ENCODE data around the gene IL17RE. TPM values are rescaled to one million over a fixed set of nuclear protein-coding genes. Genes with fewer than 3 reads are reported as not detected.
"Not testable (repeated sequence)": the region's sequence is repeated elsewhere in the genome, so short reads cannot be mapped to it uniquely, and the experiment has no call there.

IL17RE gene
- total RNA-seq, 1 donor from 2014 or later: 21.5 TPM

GRCh38 chr3:9861626-9862130 is 41.0 kb upstream of the IL17RE start:
- no peak overlapping the region for H3K4me3 ChIP-seq
- peaks cover 35% of the 10 kb centered on the region for H3K4me1 ChIP-seq
- ATAC-seq (peak; percentile 15 to 29), DNase-seq (no peak)
- no peak for TF ChIP-seq CTCF (IDR thresholded peaks at IDR 0.05)
- intact Hi-C loops (cut with DNase I): no loop called here
- no peaks in the 10 kb centered on the region for H3K27me3 ChIP-seq (ENCODE audit: low read depth)
- H3K9me3 ChIP-seq: no peaks in the 10 kb centered on the region
- H3K27ac ChIP-seq: peak overlapping the region; percentile 67
- no peaks in the 10 kb centered on the region for H3K36me3 ChIP-seq

GRCh38 chr3:9862391-9863057 is 40.1 kb upstream of the IL17RE start:
- Histone ChIP-seq H3K27ac (peak overlapping the region; percentile 67), H3K4me3 (peak overlapping the region; percentile 53), H3K27me3 (ENCODE audit: low read depth) (no peaks in the 10 kb centered on the region), H3K36me3 (no peaks in the 10 kb centered on the region), H3K4me1 (peaks cover 35% of the 10 kb centered on the region), H3K9me3 (no peaks in the 10 kb centered on the region)
- ATAC-seq (peak; percentile 71 to 82), DNase-seq (peak; percentile 79)
- TF ChIP-seq CTCF (IDR thresholded peaks at IDR 0.05): peak; percentile 46
- intact Hi-C loops (cut with DNase I): no loop called here

- no peak for TF ChIP-seq CTCF (IDR thresholded peaks at IDR 0.05)
- H3K9me3 ChIP-seq: no peaks in the 10 kb centered on the region
- DNase-seq (no peak), ATAC-seq (no peak)
- peak overlapping the region; percentile 53 for H3K4me3 ChIP-seq
- peaks cover 35% of the 10 kb centered on the region for H3K4me1 ChIP-seq
- intact Hi-C loops (cut with DNase I): no loop called here
- no peak overlapping the region for H3K27ac ChIP-seq
- no peaks in the 10 kb centered on the region for H3K27me3 ChIP-seq (ENCODE audit: low read depth)
- H3K36me3 ChIP-seq: no peaks in the 10 kb centered on the region
Observed at GRCh38 chr3:9863058-9863772, 39.4 kb upstream of the IL17RE start.

GRCh38 chr3:9864200-9864927 is 38.3 kb upstream of the IL17RE start:
- Histone ChIP-seq H3K27me3 (ENCODE audit: low read depth) (no peaks in the 10 kb centered on the region), H3K9me3 (no peaks in the 10 kb centered on the region), H3K4me1 (peaks cover 35% of the 10 kb centered on the region), H3K27ac (peak overlapping the region; percentile 72), H3K4me3 (peak overlapping the region; percentile 14), H3K36me3 (no peaks in the 10 kb centered on the region)
- DNase-seq (peak; percentile 74), ATAC-seq (peak; percentile 71 to 73)
- intact Hi-C loops (cut with DNase I): no loop called here
- no peak for TF ChIP-seq CTCF (IDR thresholded peaks at IDR 0.05)

- ATAC-seq; H3K27me3 ChIP-seq (ENCODE audit: low read depth); H3K9me3 ChIP-seq; DNase-seq; intact Hi-C loops (cut with DNase I); H3K4me3 ChIP-seq; H3K36me3 ChIP-seq: not testable (repeated sequence)
- H3K27ac ChIP-seq: peak overlapping the region; percentile 72
- H3K4me1 ChIP-seq: peaks cover 35% of the 10 kb centered on the region
Observed at GRCh38 chr3:9865125-9865637, 37.5 kb upstream of the IL17RE start.

Measured in lower lobe of right lung (tissue), 2 donors.